Urinary bladder (tissue), 4 donors: ENCODE measurements around the gene ZNF469. TPM values are rescaled to one million over a fixed set of nuclear protein-coding genes. Genes with fewer than 3 reads are reported as not detected.
"Not testable (repeated sequence)": the region's sequence is repeated elsewhere in the genome, so short reads cannot be mapped to it uniquely, and the experiment has no call there.

ENCODE experiments used
- DNase-seq: peaks from one replicate; pipeline ENCODE4 v3.0.0-alpha.2; 2015; ENCODE audit errors: extremely low spot score
- H3K27ac ChIP-seq: one replicate; pipeline ENCODE4 v1.5.1; 2013; ENCODE audit warnings: low read depth, mild to moderate bottlenecking, moderate library complexity
- H3K36me3 ChIP-seq: one replicate; pipeline ENCODE4 v1.6.1; 2013; ENCODE audit warnings: mild to moderate bottlenecking, moderate library complexity; ENCODE audit not compliant: insufficient read depth
- H3K4me1 ChIP-seq: one replicate; pipeline ENCODE4 v1.6.1; 2013; ENCODE audit warnings: mild to moderate bottlenecking, moderate library complexity; ENCODE audit not compliant: insufficient read depth
- H3K4me3 ChIP-seq: one replicate; pipeline ENCODE4 v1.5.1; 2013; ENCODE audit warnings: low read depth, low read length
- WGBS: extraction: QIAGEN DNeasy Blood & Tissue Kit; methylation state at CpG from one replicate; pipeline ENCODE4 v1.1.7; 2013; 5-methylcytosine and 5-hydroxymethylcytosine counted together
- polyA plus RNA-seq: library from polyadenylated mRNA; stranded (reverse); fragments of 200-250 nt; gene quantifications from one replicate; pipeline ENCODE4 v1.2.3, GENCODE V29; 2013
- total RNA-seq: library from RNA; depleted of rRNA; stranded (reverse); fragments of >200 nt; gene quantifications from one replicate; pipeline ENCODE4 v1.2.3, GENCODE V29; 2014
- donor health status: healthy with polysubstance abuse.
- donor health status: healthy.

The ZNF469 gene
- total and polyA plus RNA-seq, 2 donors: 1.3 to 9.5 TPM

GRCh38 chr16:88405216-88406060, 22.7 kb downstream of the ZNF469 start:
- H3K4me1 ChIP-seq: no peaks in the 10 kb centered on the region
- 43% methylated on average over 29 of the region's 29 CpGs for WGBS
- no peaks in the 10 kb centered on the region for H3K36me3 ChIP-seq
- H3K4me3 ChIP-seq: peak overlapping the region; percentile 11
- DNase-seq: peak; percentile 64
- no peak overlapping the region for H3K27ac ChIP-seq

- no peak for DNase-seq
- WGBS: 59% methylated on average over 39 of the region's 39 CpGs
- Histone ChIP-seq H3K27ac (no peak overlapping the region), H3K36me3 (no peaks in the 10 kb centered on the region), H3K4me3 (peak overlapping the region; percentile 11), H3K4me1 (no peaks in the 10 kb centered on the region)
Observed at GRCh38 chr16:88406096-88407041, 23.6 kb downstream of the ZNF469 start.

- Histone ChIP-seq H3K4me3 (no peak overlapping the region), H3K36me3 (no peaks in the 10 kb centered on the region), H3K27ac (no peak overlapping the region), H3K4me1 (no peaks in the 10 kb centered on the region)
- no peak for DNase-seq
- 95% methylated on average over 20 of the region's 20 CpGs for WGBS
Observed at GRCh38 chr16:88407042-88407420, 24.3 kb downstream of the ZNF469 start.

GRCh38 chr16:88407807-88408206, 25.0 kb downstream of the ZNF469 start:
- Histone ChIP-seq H3K4me1 (no peaks in the 10 kb centered on the region), H3K27ac (no peak overlapping the region), H3K36me3 (no peaks in the 10 kb centered on the region), H3K4me3 (no peak overlapping the region)
- WGBS: 86% methylated on average over 5 of the region's 5 CpGs
- no peak for DNase-seq

- H3K36me3 ChIP-seq: no peaks in the 10 kb centered on the region
- 73% methylated on average over 15 of the region's 15 CpGs for WGBS
- H3K27ac ChIP-seq: no peak overlapping the region
- no peak overlapping the region for H3K4me3 ChIP-seq
- H3K4me1 ChIP-seq: no peaks in the 10 kb centered on the region
- DNase-seq: no peak
Observed at GRCh38 chr16:88408561-88409142, 25.9 kb downstream of the ZNF469 start.

GRCh38 chr16:88409296-88410065, 26.7 kb downstream of the ZNF469 start:
- Histone ChIP-seq H3K4me1 (no peaks in the 10 kb centered on the region), H3K27ac (no peak overlapping the region), H3K36me3 (no peaks in the 10 kb centered on the region), H3K4me3 (no peak overlapping the region)
- no peak for DNase-seq
- 85% methylated on average over 28 of the region's 29 CpGs for WGBS

- DNase-seq, H3K27ac ChIP-seq, H3K4me1 ChIP-seq, H3K4me3 ChIP-seq, H3K36me3 ChIP-seq: not testable (repeated sequence)
- 96% methylated on average over 28 of the region's 28 CpGs for WGBS
Observed at GRCh38 chr16:88410297-88410968, 27.7 kb downstream of the ZNF469 start.

- 92% methylated on average over 18 of the region's 18 CpGs for WGBS
- DNase-seq: no peak
- H3K36me3 ChIP-seq: no peaks in the 10 kb centered on the region
- no peak overlapping the region for H3K4me3 ChIP-seq
- no peaks in the 10 kb centered on the region for H3K4me1 ChIP-seq
- no peak overlapping the region for H3K27ac ChIP-seq
Observed at GRCh38 chr16:88411951-88412576, 29.3 kb downstream of the ZNF469 start.

GRCh38 chr16:88412766-88413165, 30.0 kb downstream of the ZNF469 start:
- 81% methylated on average over 16 of the region's 16 CpGs for WGBS
- no peak for DNase-seq
- Histone ChIP-seq H3K4me3 (no peak overlapping the region), H3K36me3 (no peaks in the 10 kb centered on the region), H3K4me1 (no peaks in the 10 kb centered on the region), H3K27ac (no peak overlapping the region)

- no peak overlapping the region for H3K27ac ChIP-seq
- H3K4me1 ChIP-seq: no peaks in the 10 kb centered on the region
- no peak overlapping the region for H3K4me3 ChIP-seq
- DNase-seq: no peak
- H3K36me3 ChIP-seq: no peaks in the 10 kb centered on the region
- WGBS: 87% methylated on average over 12 of the region's 12 CpGs
Observed at GRCh38 chr16:88413231-88413630, 30.5 kb downstream of the ZNF469 start.

- Histone ChIP-seq H3K27ac (no peak overlapping the region), H3K4me1 (no peaks in the 10 kb centered on the region), H3K36me3 (no peaks in the 10 kb centered on the region), H3K4me3 (no peak overlapping the region)
- no peak for DNase-seq
- WGBS: 96% methylated on average over 12 of the region's 12 CpGs
Observed at GRCh38 chr16:88413631-88414030, 30.9 kb downstream of the ZNF469 start.
